Upper lobe of left lung (tissue), 4 donors: ENCODE results near the gene CHD5.

Experiments used
- CTCF ChIP-seq, 6 experiments: fragments of 450-650 bp in 4 of 6; fragments of 200-600 bp in 2 of 6; sonication (generic) in 2 of 6; IDR thresholded peaks; one replicate each; pipeline ENCODE4 v1.5.1; 2016 to 2019; ENCODE audit warnings: antibody characterized with exemption in 6 of 6
- EP300 ChIP-seq, 4 donors: sonication (generic); formaldehyde crosslinking; IDR thresholded peaks; one replicate each; pipeline ENCODE4 v1.5.1; 2017; ENCODE audit warnings: antibody characterized with exemption in 4 of 4, control low read depth in 2 of 4
- POLR2AphosphoS5 ChIP-seq, 2 donors: sonication (generic); formaldehyde crosslinking; IDR thresholded peaks; one replicate each; pipeline ENCODE4 v1.5.1; 2017; ENCODE audit warnings: antibody characterized with exemption in 2 of 2

- TF ChIP-seq CTCF (IDR thresholded peaks at IDR 0.05) (no peak), EP300 (IDR thresholded peaks at IDR 0.05) (no peak), POLR2AphosphoS5 (IDR thresholded peaks at IDR 0.05) (no peak)
Measured at GRCh38 chr1:6179564-6180175, 451 bp downstream of the CHD5 start.
